Body of pancreas (tissue), 4 donors: Measurements from ENCODE around the gene SLC9A1.

Experiments used
- CTCF ChIP-seq, 7 experiments: fragments of 450-650 bp in 4 of 7; fragments of 200-600 bp in 3 of 7; sonication (generic) in 3 of 7; IDR thresholded peaks; one replicate each; pipeline ENCODE4 v1.5.1; 2016 to 2019; ENCODE audit warnings: antibody characterized with exemption in 7 of 7
- POLR2A ChIP-seq, 3 donors: fragments of 450-650 bp; IDR thresholded peaks; one replicate each; pipeline ENCODE4 v1.6.1; 2016; ENCODE audit warnings: antibody characterized with exemption in 3 of 3, mild to moderate bottlenecking in 2 of 3

DNA sequence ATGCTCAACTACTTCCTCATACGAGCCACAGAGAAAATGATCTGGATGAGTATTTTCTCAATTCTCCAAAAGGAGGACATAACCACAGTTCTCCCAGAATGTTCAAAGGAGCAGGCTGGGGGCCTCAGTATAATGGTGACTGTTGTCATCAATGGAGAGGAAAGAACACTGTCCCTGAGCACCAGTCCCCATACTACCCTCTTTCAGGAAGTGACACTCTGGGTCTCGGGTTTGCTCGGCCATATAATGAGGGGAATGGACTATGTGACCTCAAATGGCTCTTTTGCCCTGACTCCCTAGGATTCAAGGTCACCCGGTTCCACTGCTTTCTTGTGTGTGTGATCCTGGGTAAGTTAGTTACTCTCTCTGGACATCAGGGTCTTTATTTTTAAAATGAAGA is 22.8 kb downstream of the SLC9A1 start:
- TF ChIP-seq POLR2A (IDR thresholded peaks at IDR 0.05) (no peak), CTCF (IDR thresholded peaks at IDR 0.05) (no peak)
